T47D (cell line): Measurements from ENCODE around the gene EIF4G3.
A peak's percentile ranks its signal among the peaks of the same experiment; 100 is the strongest.
"Not testable (repeated sequence)": the region's sequence is repeated elsewhere in the genome, so short reads cannot be mapped to it uniquely, and the experiment has no call there.

Experiments
- DNase-seq, 2 experiments: peaks; one replicate each; pipeline versions ENCODE4 v3.0.0 to v3.0.0-alpha.2; 2011 to 2012; ENCODE audit warnings: low read depth in 1 of 2, low spot score in 1 of 2
- JUND ChIP-seq: IDR thresholded peaks from 2 replicates; pipeline ENCODE4 v1.6.1; 2012; ENCODE audit warnings: low read depth
- in situ Hi-C: cut with HindIII; loops from 2 replicates; pipeline ENCODE4 v1.10.0; 2016; ENCODE audit warnings: low sequenced_read_pairs, low pct_unique_long_range_greater_than_20kb

Gene EIF4G3

DNA sequence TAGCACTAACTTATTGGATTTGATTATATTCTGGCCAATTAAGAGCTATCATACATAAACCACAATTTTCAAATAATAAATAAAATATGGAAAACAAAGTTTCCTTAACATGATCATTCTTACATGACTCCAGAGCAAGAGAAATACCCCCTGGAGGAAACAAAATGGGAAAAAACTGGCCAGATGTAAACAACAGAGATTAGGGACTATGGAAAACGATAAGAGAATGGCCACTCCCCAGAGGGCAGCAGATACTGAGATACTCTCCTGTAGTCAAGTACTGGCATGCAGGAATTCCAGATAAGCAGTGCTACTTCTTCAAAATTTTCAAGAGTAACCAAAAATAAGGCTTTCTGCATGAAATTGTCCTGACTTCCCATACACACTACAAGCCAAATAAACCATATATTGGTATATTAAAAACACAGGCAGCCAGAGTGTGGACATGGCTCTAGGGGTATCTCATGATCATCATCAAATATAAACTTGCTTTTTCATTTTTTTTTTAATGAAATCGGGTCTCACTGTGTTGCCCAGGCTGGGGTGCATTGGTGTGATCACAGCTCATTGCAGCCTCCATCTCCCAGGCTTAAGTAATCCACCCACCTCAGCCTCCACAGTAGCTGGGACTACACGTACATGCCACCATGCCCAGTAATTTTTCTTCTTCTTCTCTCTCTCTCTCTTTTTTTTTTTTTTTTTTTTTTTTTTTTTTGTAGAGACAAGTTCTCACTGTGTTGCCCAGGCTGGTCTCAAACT is 118.5 kb downstream of the EIF4G3 start:
- in situ Hi-C loops = no loop called here

DNA sequence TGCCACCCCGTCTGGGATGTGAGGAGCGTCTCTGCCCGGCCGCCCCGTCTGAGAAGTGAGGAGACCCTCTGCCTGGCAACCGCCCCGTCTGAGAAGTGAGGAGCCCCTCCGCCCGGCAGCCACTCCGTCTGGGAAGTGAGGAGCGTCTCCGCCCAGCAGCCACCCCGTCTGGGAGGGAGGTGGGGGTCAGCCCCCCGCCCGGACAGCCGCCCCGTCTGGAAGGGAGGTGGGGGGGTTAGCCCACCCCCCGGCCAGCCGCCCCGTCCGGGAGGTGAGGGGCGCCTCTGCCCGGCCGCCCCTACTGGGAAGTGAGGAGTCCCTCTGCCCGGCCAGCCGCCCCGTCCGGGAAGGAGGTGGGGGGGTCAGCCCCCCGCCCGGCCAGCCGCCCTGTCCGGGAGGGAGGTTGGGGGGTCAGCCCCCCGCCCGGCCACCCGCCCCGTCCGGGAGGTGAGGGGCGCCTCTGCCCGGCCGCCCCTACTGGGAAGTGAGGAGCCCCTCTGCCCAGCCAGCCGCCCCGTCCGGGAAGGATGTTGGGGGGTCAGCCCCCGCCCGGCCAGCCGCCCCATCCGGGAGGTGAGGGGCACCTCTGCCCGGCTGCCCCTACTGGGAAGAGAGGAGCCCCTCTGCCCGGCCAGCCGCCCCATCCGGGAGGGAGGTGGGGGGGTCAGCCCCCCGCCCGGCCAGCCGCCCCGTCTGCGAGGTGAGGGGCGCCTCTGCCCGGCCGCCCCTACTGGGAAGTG is 123.3 kb downstream of the EIF4G3 start:
- not testable (repeated sequence) for DNase-seq

More for the DNA sequence above, 118.5 kb downstream of the EIF4G3 start:
- DNase-seq = no peak
- TF ChIP-seq JUND = no peak

DNA sequence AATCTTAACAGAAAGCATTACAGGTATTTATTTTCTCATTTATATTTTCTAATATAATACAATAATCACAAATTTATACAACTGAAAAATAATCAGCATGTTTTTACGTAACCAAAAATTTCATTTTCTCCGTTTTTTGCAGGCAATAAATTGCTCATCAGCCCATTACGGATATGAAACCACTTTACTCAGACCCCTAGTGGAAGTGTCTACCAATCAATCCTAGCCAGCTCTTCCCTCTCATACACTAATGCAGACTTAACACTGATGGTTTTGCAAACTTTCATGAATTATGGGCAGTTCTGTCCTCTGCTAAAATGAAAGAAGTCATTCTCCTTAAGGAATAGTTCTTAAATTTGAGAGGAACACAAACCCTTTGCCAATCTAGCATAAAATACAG is 124.7 kb downstream of the EIF4G3 start:
- no peak for TF ChIP-seq JUND
- DNase-seq = no peak
- in situ Hi-C loops = no loop called here

More for the DNA sequence above, 123.3 kb downstream of the EIF4G3 start:
- in situ Hi-C loops = not testable (repeated sequence)

DNA sequence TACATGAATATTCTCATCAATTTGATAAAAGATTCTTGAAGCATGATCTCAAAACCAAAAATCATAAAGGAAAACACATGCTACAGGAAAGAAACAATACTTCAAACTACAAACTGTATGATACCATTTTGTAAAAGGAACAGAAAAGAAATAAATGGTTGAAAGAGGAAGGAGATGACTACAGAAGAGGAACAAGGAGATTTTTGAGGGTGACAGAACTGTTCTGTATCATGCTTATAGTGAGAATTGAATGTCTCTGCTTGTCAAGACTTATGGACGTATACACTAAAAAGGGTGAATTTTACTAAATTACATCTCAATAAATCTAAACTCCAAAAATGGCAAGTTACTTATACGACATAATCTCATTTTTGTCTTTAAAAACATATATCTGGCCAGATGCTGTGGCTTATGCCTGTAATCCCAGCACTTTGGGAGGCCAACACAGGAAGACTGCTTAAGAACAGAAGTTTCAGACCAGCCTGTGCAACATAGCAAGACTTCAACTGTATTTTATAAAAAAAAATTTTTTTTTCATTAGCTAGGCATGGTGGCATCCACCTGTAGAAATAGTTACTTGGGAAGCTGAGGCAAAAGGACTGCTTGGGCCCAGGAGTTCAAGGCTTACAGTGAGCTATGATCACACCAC is 125.4 kb downstream of the EIF4G3 start:
- TF ChIP-seq JUND = no peak
- no peak for DNase-seq
- in situ Hi-C loops = no loop called here

DNA sequence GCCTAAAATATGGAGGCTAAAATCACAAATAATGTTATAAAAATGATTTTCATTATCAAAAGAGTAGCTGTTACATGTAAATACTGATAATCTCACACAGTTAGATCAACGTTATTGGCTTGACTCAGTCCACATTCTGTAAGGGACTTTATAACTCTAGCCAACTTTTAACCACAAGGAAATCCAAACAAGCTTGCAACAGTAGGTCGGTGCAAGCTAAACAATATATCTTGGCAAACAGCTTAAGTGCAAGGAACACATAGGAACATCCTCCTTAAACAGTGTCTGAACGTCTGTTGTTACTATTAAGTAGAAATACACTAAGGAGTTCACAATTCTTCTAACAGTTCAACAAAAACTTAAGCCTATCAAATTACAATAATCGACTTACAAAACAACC is 126.7 kb downstream of the EIF4G3 start:
- peak in 1 of 2 experiments; percentile 39 for DNase-seq
- in situ Hi-C loops = no loop called here
- TF ChIP-seq JUND = no peak

DNA sequence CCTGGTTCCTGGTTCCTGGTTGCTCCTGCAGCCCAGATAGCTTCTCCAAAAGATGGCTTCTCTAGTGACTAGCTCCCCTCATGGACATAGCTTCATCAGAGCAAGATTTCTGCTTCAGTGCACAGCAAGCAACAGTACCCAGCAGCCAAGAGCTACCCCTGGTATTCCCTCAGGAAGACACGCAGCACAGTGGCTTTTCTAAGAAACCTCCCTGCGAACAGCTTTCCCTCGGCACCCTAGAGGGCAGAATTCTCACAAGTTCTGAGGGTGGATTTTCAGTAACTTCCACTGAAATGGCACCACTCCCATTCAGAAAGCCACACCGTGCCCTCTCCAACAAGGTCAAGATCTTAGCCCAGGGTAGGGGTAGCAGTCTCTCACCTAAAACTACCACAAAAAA is 128.2 kb downstream of the EIF4G3 start:
- no peak for TF ChIP-seq JUND
- in situ Hi-C loops = no loop called here
- no peak for DNase-seq

DNA sequence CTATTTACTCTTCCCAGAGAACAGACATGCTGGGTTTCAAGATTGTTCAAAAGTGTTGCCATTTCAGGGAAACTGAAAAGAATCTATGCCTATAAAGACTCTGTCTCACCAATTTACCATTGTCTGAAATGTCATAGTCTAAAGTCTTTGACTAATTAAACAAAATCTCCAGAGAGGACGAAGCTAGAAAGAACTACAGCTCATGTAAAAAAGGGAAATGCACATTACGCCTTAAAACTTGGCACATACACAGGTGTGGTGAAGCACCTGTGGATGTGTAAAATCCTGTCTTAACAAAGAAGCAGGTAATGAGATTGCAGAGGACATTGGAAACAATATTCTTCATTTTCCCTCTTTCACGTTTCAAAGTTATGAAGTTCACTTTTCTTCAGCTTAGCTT is 130.6 kb downstream of the EIF4G3 start:
- in situ Hi-C loops = no loop called here
- no peak for TF ChIP-seq JUND

DNA sequence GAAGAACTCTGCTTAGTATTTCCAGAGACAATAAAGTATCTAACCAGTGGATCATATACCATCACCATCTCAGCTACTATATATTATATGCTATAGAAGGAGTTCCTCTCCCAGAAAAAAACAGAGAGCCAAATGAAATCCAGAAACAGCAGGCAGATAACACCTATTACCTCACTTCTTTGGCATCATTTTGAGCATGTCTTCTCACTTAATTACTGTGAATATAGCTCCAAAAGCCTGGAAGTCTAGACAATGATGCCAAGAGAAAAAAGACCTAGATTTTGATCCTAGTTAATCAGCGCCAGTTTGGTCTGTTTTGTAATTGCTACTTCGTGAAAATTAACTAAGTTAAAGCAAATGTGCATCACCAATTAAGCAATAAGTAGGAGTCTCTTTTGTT is 131.3 kb downstream of the EIF4G3 start:
- in situ Hi-C loops = no loop called here
- no peak for DNase-seq
- no peak for TF ChIP-seq JUND

More for the DNA sequence above, 130.6 kb downstream of the EIF4G3 start:
- DNase-seq = no peak

DNA sequence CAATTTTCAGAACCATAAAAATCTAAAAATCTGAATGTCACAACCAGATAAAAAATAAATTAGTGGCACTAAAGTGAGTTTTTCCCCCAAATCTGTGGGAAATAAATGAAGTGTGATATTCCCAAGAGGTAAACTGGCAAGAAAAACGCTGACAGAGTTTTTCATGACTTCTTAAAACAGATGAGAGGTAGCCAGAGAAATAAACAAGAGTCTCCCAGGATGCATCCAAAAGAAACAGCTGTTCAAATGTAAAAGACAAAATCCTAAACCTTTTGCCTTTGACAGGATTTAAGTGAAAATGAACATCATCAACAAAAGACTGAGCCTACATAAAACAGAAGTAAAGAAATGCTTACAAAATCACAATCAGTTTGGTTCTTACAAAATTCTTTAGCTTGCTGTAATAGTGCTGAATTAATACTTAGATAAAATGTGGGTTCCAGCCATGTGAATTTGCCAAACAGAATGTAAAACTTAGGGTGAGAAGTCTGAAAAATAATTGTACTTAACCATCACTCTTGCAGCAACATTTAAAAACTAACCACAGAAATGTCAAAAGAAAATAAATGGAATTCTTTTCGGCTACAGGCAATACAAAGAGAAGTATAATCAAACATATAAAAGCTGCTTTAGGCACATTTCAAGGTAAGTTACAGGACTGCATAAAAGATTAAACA is 133.6 kb downstream of the EIF4G3 start:
- in situ Hi-C loops = no loop called here

DNA sequence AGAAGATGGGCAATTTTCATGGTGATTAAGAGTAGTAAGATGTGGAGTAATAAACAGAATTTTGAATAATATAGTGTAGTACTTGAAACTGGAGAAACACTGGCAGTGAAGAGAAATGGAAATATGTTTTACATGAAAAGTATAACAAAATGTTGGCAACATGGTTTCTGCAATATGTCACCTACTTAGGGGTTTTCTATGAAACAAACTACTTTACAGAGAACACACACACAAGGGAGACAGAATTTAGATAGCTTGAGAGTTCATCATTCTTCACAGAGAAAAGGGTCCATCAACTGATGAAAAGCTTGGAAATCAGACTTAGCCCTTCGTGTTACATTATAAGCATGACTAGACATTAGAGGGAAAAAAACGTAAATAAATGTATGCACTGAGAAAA is 135.2 kb downstream of the EIF4G3 start:
- no peak for TF ChIP-seq JUND
- in situ Hi-C loops = no loop called here
- DNase-seq = no peak

More for the DNA sequence above, 133.6 kb downstream of the EIF4G3 start:
- no peak for TF ChIP-seq JUND
- DNase-seq = no peak

DNA sequence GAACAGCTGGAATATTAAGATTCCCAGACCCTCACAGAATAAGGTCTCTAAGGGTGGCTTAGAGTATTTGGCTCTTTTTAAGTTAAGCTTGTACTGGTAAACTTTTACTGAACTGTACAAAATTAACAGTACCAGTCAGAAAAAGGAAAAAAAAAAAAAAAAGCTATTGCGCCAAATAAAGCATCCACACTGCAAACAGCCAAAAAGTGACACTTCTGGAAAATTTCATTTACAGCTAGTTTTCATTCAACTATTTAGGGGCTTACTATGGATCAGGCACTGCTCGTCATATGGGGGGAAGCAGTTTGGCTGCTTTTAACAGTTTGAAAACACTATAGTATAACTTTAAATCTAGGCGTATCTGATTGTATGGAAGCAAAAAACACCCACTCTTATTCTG is 139.6 kb downstream of the EIF4G3 start:
- in situ Hi-C loops = no loop called here
- TF ChIP-seq JUND = no peak
- no peak for DNase-seq

DNA sequence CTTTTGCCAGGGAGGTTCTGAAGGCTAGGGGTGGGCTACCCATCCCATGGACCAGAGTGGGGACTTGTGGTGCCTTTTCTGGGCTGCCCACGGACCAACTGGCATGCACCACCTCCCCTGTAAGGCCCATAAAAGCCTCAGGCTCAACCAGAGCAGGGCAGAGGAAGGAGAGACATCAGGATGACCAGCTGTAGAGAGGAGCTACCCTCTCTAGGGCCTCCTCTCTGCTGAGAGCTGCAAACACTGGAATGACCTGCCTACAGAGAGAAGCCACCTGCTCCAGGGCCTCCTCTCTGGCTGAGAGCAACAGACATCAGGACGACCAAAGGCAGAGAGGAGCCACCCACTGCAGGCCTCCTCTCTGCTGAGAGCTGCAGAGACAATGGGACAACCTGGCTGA is 140.9 kb downstream of the EIF4G3 start:
- in situ Hi-C loops = no loop called here
- TF ChIP-seq JUND = no peak
- DNase-seq = no peak
